Germinal center (tissue), 1 donor: ENCODE results near the gene RUNX1.
"Not testable (repeated sequence)": the region's sequence is repeated elsewhere in the genome, so short reads cannot be mapped to it uniquely, and the experiment has no call there.

Experiments used
- DNase-seq: peaks from one replicate; pipeline ENCODE4 v3.0.0; 2012; ENCODE audit warnings: mixed read lengths, low spot score

RUNX1 gene

GRCh38 chr21:35016517-35017188 lies 32.4 kb downstream of the RUNX1 start:
- no peak for DNase-seq

- DNase-seq, result no peak
Observed at GRCh38 chr21:35016071-35016470, 33.0 kb downstream of the RUNX1 start.

GRCh38 chr21:35015435-35016024 lies 33.6 kb downstream of the RUNX1 start:
- DNase-seq, result no peak

GRCh38 chr21:35014302-35015041 lies 34.6 kb downstream of the RUNX1 start:
- no peak for DNase-seq

- DNase-seq, result no peak
Observed at GRCh38 chr21:35011681-35012080, 37.4 kb downstream of the RUNX1 start.

GRCh38 chr21:35010447-35010846 lies 38.7 kb downstream of the RUNX1 start:
- no peak for DNase-seq

GRCh38 chr21:35007348-35007747 lies 41.8 kb downstream of the RUNX1 start:
- no peak for DNase-seq

GRCh38 chr21:35006771-35007170 lies 42.3 kb downstream of the RUNX1 start:
- DNase-seq, result no peak

GRCh38 chr21:35006248-35006647 lies 42.9 kb downstream of the RUNX1 start:
- DNase-seq, result no peak

GRCh38 chr21:35005560-35006224 lies 43.4 kb downstream of the RUNX1 start:
- no peak for DNase-seq

GRCh38 chr21:35005077-35005476 lies 44.0 kb downstream of the RUNX1 start:
- DNase-seq, result no peak

GRCh38 chr21:35004314-35004713 lies 44.8 kb downstream of the RUNX1 start:
- no peak for DNase-seq

- no peak for DNase-seq
Observed at GRCh38 chr21:35002879-35003722, 46.0 kb downstream of the RUNX1 start.

GRCh38 chr21:34999397-34999941 lies 49.6 kb downstream of the RUNX1 start:
- no peak for DNase-seq

- DNase-seq, result no peak
Observed at GRCh38 chr21:34998176-34998575, 50.9 kb downstream of the RUNX1 start.

GRCh38 chr21:34997294-34997693 lies 51.8 kb downstream of the RUNX1 start:
- DNase-seq, result no peak

GRCh38 chr21:34996304-34997101 lies 52.6 kb downstream of the RUNX1 start:
- no peak for DNase-seq

- DNase-seq, result no peak
Observed at GRCh38 chr21:34995979-34996303, 53.2 kb downstream of the RUNX1 start.

GRCh38 chr21:34994766-34995631 lies 54.1 kb downstream of the RUNX1 start:
- no peak for DNase-seq

GRCh38 chr21:34993521-34993921 lies 55.6 kb downstream of the RUNX1 start:
- not testable (repeated sequence) for DNase-seq
